GOT3 (cell line): Measurements from ENCODE around the gene ARL17B.
"Not testable (repeated sequence)": the region's sequence is repeated elsewhere in the genome, so short reads cannot be mapped to it uniquely, and the experiment has no call there.

ENCODE experiments used
- DNase-seq: peaks from one replicate; lab custom pipeline; 2025; ENCODE audit warnings: mixed read lengths; lab: John Stamatoyannopoulos, UW

Gene ARL17B

GRCh38 chr17:46252804-46253203, 108.8 kb downstream of the ARL17B start:
- DNase-seq = not testable (repeated sequence)

- DNase-seq = not testable (repeated sequence)
Measured at GRCh38 chr17:46249153-46249552, 112.4 kb downstream of the ARL17B start.

GRCh38 chr17:46244949-46245768, 116.4 kb downstream of the ARL17B start:
- DNase-seq = not testable (repeated sequence)

- DNase-seq = not testable (repeated sequence)
Measured at GRCh38 chr17:46244339-46244913, 117.1 kb downstream of the ARL17B start.

- DNase-seq = not testable (repeated sequence)
Measured at GRCh38 chr17:46243928-46244327, 117.6 kb downstream of the ARL17B start.

- DNase-seq = not testable (repeated sequence)
Measured at GRCh38 chr17:46243505-46243904, 118.1 kb downstream of the ARL17B start.

- not testable (repeated sequence) for DNase-seq
Measured at GRCh38 chr17:46231359-46231758, 130.2 kb downstream of the ARL17B start.

GRCh38 chr17:46225274-46225794, 136.2 kb downstream of the ARL17B start:
- DNase-seq = peak; percentile 48

GRCh38 chr17:46224864-46225263, 136.7 kb downstream of the ARL17B start:
- not testable (repeated sequence) for DNase-seq
